Stromal cell of bone marrow (primary cell): ENCODE data around the gene CHD2.
"Not testable (repeated sequence)": the region's sequence is repeated elsewhere in the genome, so short reads cannot be mapped to it uniquely, and the experiment has no call there.

Experiments
- DNase-seq: peaks from one replicate; pipeline ENCODE4 v3.0.0-alpha.2; 2012; ENCODE audit warnings: low read depth

CHD2 gene

GRCh38 chr15:92899948-92900730 is at the start of gene CHD2:
TSS of gene CHD2 (plus strand) at chr15:92900324. CDS start at chr15:92901238, 914 bp downstream.
- DNase-seq = peak; percentile 71

GRCh38 chr15:92853222-92853621 is 46.9 kb upstream of the CHD2 start:
- no peak for DNase-seq

GRCh38 chr15:92861742-92862141 is 38.4 kb upstream of the CHD2 start:
- DNase-seq = no peak

GRCh38 chr15:92864127-92864814 is 35.9 kb upstream of the CHD2 start:
- DNase-seq = no peak

GRCh38 chr15:92869263-92869940 is 30.7 kb upstream of the CHD2 start:
- DNase-seq = no peak

- no peak for DNase-seq
These were observed 30.0 kb upstream of the CHD2 start for GRCh38 chr15:92870010-92870591.

GRCh38 chr15:92872967-92873366 is 27.2 kb upstream of the CHD2 start:
- not testable (repeated sequence) for DNase-seq

GRCh38 chr15:92877000-92877399 is 23.1 kb upstream of the CHD2 start:
- no peak for DNase-seq

- no peak for DNase-seq
These were observed 22.7 kb upstream of the CHD2 start for GRCh38 chr15:92877416-92877815.

GRCh38 chr15:92878593-92879053 is 21.5 kb upstream of the CHD2 start:
- DNase-seq = no peak

GRCh38 chr15:92879949-92880725 is 20.0 kb upstream of the CHD2 start:
- DNase-seq = no peak

GRCh38 chr15:92880796-92881195 is 19.3 kb upstream of the CHD2 start:
- no peak for DNase-seq

- no peak for DNase-seq
These were observed 18.8 kb upstream of the CHD2 start for GRCh38 chr15:92881211-92881754.

GRCh38 chr15:92881802-92882696 is 18.1 kb upstream of the CHD2 start:
- peak; percentile 100 for DNase-seq

- DNase-seq = no peak
These were observed 17.4 kb upstream of the CHD2 start for GRCh38 chr15:92882697-92883162.

- no peak for DNase-seq
These were observed 16.8 kb upstream of the CHD2 start for GRCh38 chr15:92883163-92883875.

- no peak for DNase-seq
These were observed 16.2 kb upstream of the CHD2 start for GRCh38 chr15:92883876-92884435.

- DNase-seq = no peak
These were observed 15.5 kb upstream of the CHD2 start for GRCh38 chr15:92884436-92885223.
